Peyer's patch (tissue), 4 donors: ENCODE results near the gene OGFOD1. TPM values are rescaled to one million over a fixed set of nuclear protein-coding genes. Genes with fewer than 3 reads are reported as not detected.

ENCODE experiments used
- DNase-seq, 3 donors: peaks; one replicate each; pipeline ENCODE4 v3.0.0-alpha.2; 2017 to 2019
- H3K27ac ChIP-seq, 4 donors: fragments of 200-600 bp; sonication (generic); one replicate each; pipeline ENCODE4 v1.5.1; 2016 to 2019
- H3K27me3 ChIP-seq, 2 donors: fragments of 200-600 bp; sonication (generic); one replicate each; pipeline ENCODE4 v1.5.1; 2019
- H3K36me3 ChIP-seq, 3 donors: fragments of 200-600 bp; sonication (generic); one replicate each; pipeline ENCODE4 v1.5.1; 2016 to 2019
- H3K4me1 ChIP-seq, 4 donors: fragments of 200-600 bp; sonication (generic); one replicate each; pipeline ENCODE4 v1.5.1; 2016 to 2019
- H3K4me3 ChIP-seq, 4 donors: fragments of 200-600 bp; sonication (generic); 1 replicate in 3 of 4; 2 replicates in 1 of 4; pipeline ENCODE4 v1.5.1; 2016 to 2019; ENCODE audit warnings: mild to moderate bottlenecking in 1 of 4
- H3K9me3 ChIP-seq, 4 donors: fragments of 200-600 bp; sonication (generic); one replicate each; pipeline ENCODE4 v1.5.1; 2016 to 2019; ENCODE audit warnings: mild to moderate bottlenecking in 1 of 4
- CTCF ChIP-seq, 6 experiments: fragments of 450-650 bp in 4 of 6; fragments of 200-600 bp in 2 of 6; sonication (generic) in 1 of 6; IDR thresholded peaks; one replicate each; pipeline ENCODE4 v1.5.1; 2017 to 2019; ENCODE audit warnings: antibody characterized with exemption in 6 of 6, mild to moderate bottlenecking in 3 of 6, moderate library complexity in 1 of 6
- POLR2A ChIP-seq, 2 donors: fragments of 450-650 bp; IDR thresholded peaks; one replicate each; pipeline ENCODE4 v1.5.1; 2017; ENCODE audit warnings: antibody characterized with exemption in 2 of 2, mild to moderate bottlenecking in 2 of 2, moderate library complexity in 2 of 2
- total RNA-seq, 4 donors: library from RNA; depleted of rRNA; stranded (reverse); fragments of >200 nt; gene quantifications; one replicate each; pipeline ENCODE4 v1.1.0, GENCODE V29; 2016

OGFOD1 gene
- 10 to 100 TPM; 11.0 to 47.9 (median 18.0) TPM for total RNA-seq

GRCh38 chr16:56450986-56451752, at the start of gene OGFOD1, which contains the start of gene NUDT21:
Gene OGFOD1 (plus strand): TSS chr16:56451554. CDS start chr16:56451613, 59 bp downstream.
Gene NUDT21 (minus strand): TSS chr16:56451332. CDS start chr16:56451202, 130 bp downstream.
- Histone ChIP-seq H3K36me3 (peaks cover 0 to 25% (median 0%) of the 10 kb centered on the region in 3 donors), H3K27me3 (no peaks in the 10 kb centered on the region), H3K4me1 (peaks cover 0 to 32% (median 7%) of the 10 kb centered on the region in 4 donors), H3K4me3 (peak within 1 kb of the TSS; percentile 63 to 87 (median 78)), H3K27ac (peak within 1 kb of the TSS; percentile 68 to 83 (median 80)), H3K9me3 (no peaks in the 10 kb centered on the region)
- peak in 1 of 6 experiments; percentile 8 for TF ChIP-seq CTCF (IDR thresholded peaks at IDR 0.05)
- TF ChIP-seq POLR2A (IDR thresholded peaks at IDR 0.05): peak; percentile 33 to 64
- peak; percentile 91 to 97 (median 91) for DNase-seq

- DNase-seq: no peak
- TF ChIP-seq CTCF (IDR thresholded peaks at IDR 0.05) (no peak), POLR2A (IDR thresholded peaks at IDR 0.05) (no peak)
- Histone ChIP-seq H3K4me1 (peaks cover 0 to 17% (median 2%) of the 10 kb centered on the region in 4 donors), H3K36me3 (peaks cover 0 to 56% (median 0%) of the 10 kb centered on the region in 3 donors), H3K9me3 (no peaks in the 10 kb centered on the region), H3K4me3 (no peak overlapping the region), H3K27ac (no peak overlapping the region), H3K27me3 (no peaks in the 10 kb centered on the region)
Measured at GRCh38 chr16:56405977-56406672, 45.2 kb upstream of the OGFOD1 start.

GRCh38 chr16:56408379-56409098, 42.8 kb upstream of the OGFOD1 start:
- Histone ChIP-seq H3K27me3 (no peaks in the 10 kb centered on the region), H3K36me3 (peaks cover 0 to 48% (median 0%) of the 10 kb centered on the region in 3 donors), H3K4me1 (peaks cover 0 to 17% (median 2%) of the 10 kb centered on the region in 4 donors), H3K4me3 (peak overlapping the region in 1 of 4 donors; percentile 15), H3K9me3 (no peaks in the 10 kb centered on the region), H3K27ac (peak overlapping the region in 3 of 4 donors; percentile 20 to 82 (median 77))
- TF ChIP-seq CTCF (IDR thresholded peaks at IDR 0.05) (no peak), POLR2A (IDR thresholded peaks at IDR 0.05) (no peak)
- peak in 1 of 3 donors; percentile 57 for DNase-seq

GRCh38 chr16:56409195-56409594, 42.2 kb upstream of the OGFOD1 start:
- Histone ChIP-seq H3K4me3 (peak overlapping the region in 1 of 4 donors; percentile 15), H3K4me1 (peaks cover 0 to 17% (median 2%) of the 10 kb centered on the region in 4 donors), H3K36me3 (peaks cover 0 to 43% (median 0%) of the 10 kb centered on the region in 3 donors), H3K27ac (peak overlapping the region in 3 of 4 donors; percentile 13 to 82 (median 77)), H3K9me3 (no peaks in the 10 kb centered on the region), H3K27me3 (no peaks in the 10 kb centered on the region)
- no peak for TF ChIP-seq CTCF (IDR thresholded peaks at IDR 0.05)
- TF ChIP-seq POLR2A (IDR thresholded peaks at IDR 0.05): no peak
- DNase-seq: no peak

- Histone ChIP-seq H3K9me3 (no peaks in the 10 kb centered on the region), H3K36me3 (peaks cover 0 to 33% (median 0%) of the 10 kb centered on the region in 3 donors), H3K27ac (no peak overlapping the region), H3K4me1 (peaks cover 0 to 17% (median 2%) of the 10 kb centered on the region in 4 donors), H3K27me3 (no peaks in the 10 kb centered on the region), H3K4me3 (no peak overlapping the region)
- no peak for DNase-seq
- TF ChIP-seq CTCF (IDR thresholded peaks at IDR 0.05) (no peak), POLR2A (IDR thresholded peaks at IDR 0.05) (no peak)
Measured at GRCh38 chr16:56411123-56411522, 40.2 kb upstream of the OGFOD1 start.
